Measurements from ENCODE around the gene LGMN. TPM values are rescaled to one million over a fixed set of nuclear protein-coding genes. Genes with fewer than 3 reads are reported as not detected.
"Not testable (repeated sequence)": the region's sequence is repeated elsewhere in the genome, so short reads cannot be mapped to it uniquely, and the experiment has no call there.

Gene LGMN
- total RNA-seq, 1 experiment from 2014 or later = 20.0 TPM

DNA sequence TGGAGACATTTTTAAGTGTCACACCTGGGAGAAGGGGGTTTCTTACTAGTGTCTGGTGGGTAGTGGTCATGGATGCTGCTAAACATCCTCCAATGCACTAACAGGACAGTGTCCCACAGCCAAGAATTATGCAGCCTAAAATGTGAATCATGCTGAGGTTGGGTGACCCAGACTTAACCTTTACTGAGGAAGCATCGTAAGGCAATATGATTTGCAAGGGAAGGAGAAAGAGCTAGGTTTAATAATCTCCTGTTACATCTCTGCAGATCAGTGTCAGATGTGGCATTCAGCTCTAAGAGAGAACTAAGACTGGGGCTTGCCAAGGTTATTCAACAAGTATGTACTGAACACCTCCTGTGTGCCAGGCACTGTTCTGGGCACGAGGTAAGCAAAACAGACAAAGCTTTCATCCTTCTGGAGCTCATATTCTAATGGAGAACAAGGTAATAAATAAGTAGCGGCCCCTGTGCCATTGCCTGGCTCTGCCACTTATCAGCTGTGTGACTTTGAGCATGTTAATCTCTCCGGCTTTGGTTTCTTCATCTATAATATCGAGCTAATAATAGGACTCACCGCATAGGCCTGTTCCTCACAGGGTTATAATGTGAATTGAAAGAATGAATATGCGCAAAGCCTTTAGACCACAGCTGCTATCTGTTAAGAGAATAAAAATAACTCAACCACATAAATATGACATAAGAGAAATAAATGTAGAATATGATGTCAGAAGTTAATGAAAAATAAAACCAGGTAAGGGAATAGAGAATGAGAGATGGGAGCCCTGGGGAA is 32.2 kb upstream of the LGMN start:
- TF ChIP-seq, protein P1, sequence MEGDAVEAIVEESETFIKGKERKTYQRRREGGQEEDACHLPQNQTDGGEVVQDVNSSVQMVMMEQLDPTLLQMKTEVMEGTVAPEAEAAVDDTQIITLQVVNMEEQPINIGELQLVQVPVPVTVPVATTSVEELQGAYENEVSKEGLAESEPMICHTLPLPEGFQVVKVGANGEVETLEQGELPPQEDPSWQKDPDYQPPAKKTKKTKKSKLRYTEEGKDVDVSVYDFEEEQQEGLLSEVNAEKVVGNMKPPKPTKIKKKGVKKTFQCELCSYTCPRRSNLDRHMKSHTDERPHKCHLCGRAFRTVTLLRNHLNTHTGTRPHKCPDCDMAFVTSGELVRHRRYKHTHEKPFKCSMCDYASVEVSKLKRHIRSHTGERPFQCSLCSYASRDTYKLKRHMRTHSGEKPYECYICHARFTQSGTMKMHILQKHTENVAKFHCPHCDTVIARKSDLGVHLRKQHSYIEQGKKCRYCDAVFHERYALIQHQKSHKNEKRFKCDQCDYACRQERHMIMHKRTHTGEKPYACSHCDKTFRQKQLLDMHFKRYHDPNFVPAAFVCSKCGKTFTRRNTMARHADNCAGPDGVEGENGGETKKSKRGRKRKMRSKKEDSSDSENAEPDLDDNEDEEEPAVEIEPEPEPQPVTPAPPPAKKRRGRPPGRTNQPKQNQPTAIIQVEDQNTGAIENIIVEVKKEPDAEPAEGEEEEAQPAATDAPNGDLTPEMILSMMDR (IDR thresholded peaks at IDR 0.05; ENCODE audit: unreplicated experiment) = no peak
- DNase-seq (ENCODE audit: unreplicated experiment) = peak; percentile 8
- BruUV-seq (replicated peaks) = no TSS peak
- H3K27ac Mint-ChIP-seq (ENCODE audit: low read depth, unreplicated experiment) = no peak overlapping the region
- no peaks in the 10 kb centered on the region for H3K27me3 Mint-ChIP-seq (ENCODE audit: insufficient read depth, unreplicated experiment)
- intact Hi-C loops (cut with micrococcal nuclease) = loop anchor here (5.0 kb wide), 1 partner anchor 33 kb away; the partner anchor contains the start of gene LGMN
- ChIA-PET CTCF (interaction anchor here (0.5 to 8.6 kb wide), 6 partner anchors 13 to 645 kb away, joined by 3 to 106 read pairs (median 4); no protein-coding TSS in a partner anchor), POLR2A (no interaction called here)
- no peak overlapping the region for H3K4me3 Mint-ChIP-seq (ENCODE audit: unreplicated experiment)
- no peaks in the 10 kb centered on the region for H3K36me3 Mint-ChIP-seq (ENCODE audit: insufficient read depth, unreplicated experiment)
- peaks cover 4% of the 10 kb centered on the region for H3K4me1 Mint-ChIP-seq (ENCODE audit: insufficient read depth, unreplicated experiment)
- H3K9me3 Mint-ChIP-seq (ENCODE audit: unreplicated experiment) = no peaks in the 10 kb centered on the region

DNA sequence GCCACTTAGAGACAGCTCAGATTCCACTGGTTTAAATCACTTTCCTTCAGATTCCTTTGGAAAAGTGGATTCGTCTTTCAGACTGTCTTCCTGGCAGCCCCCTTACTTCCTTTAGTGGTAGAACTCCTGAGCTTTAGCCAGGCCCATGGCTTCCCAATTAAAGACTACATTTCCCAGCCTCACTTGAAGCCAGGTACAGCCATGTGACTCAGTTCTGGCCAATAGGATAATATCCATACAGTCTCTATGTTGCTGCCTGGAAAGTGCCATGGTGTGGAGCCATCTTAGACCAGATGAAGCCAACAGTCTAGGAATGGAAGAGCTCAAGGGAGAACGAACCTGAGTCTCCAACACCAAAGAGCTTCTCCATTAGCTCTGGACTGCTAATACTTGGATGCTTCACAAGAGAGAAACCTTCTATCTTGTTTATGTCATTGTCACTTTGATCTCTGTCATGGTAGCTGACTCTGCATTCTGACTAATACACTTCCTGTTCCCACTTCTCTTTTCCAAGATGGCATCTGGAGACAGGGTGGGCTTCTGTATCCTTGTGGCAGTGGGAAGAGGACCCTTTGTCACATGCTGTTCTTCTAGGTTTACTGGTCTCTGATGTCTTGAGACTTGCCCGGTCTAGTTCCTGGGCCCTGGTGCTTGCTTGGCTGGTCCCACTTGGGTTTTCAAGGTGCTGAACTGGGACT is 30.6 kb upstream of the LGMN start:
- H3K27me3 Mint-ChIP-seq (ENCODE audit: insufficient read depth, unreplicated experiment); H3K4me1 Mint-ChIP-seq (ENCODE audit: insufficient read depth, unreplicated experiment); DNase-seq (ENCODE audit: unreplicated experiment); intact Hi-C loops (cut with micrococcal nuclease); BruUV-seq (replicated peaks); H3K36me3 Mint-ChIP-seq (ENCODE audit: insufficient read depth, unreplicated experiment); H3K27ac Mint-ChIP-seq (ENCODE audit: low read depth, unreplicated experiment); H3K9me3 Mint-ChIP-seq (ENCODE audit: unreplicated experiment); H3K4me3 Mint-ChIP-seq (ENCODE audit: unreplicated experiment): not testable (repeated sequence)
- POLR2A ChIA-PET = interaction anchor here (0.7 kb wide), 1 partner anchor 215 kb away, joined by 3 read pairs; no protein-coding TSS in a partner anchor
- CTCF ChIA-PET = interaction anchor here (1.1 kb wide), 1 partner anchor 65 kb away, joined by 3 read pairs; no protein-coding TSS in a partner anchor

DNA sequence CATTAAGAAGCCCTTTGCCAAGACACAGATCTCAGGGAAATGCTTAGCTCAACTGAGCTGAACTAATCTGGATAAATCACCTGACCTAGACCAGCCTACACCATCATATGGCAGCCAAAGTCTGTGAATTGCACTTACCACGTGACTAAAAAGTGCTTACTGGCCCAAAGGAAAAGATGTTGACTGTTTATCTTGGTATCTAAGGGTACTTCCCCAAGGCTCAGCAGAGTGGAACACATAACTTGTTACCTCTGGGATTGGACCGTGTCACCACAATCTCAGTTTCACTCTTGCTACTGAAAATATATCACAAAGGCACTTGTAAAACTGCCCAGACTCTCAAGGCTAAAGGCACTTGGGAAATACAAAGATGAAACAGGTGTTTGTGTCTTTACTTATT is 26.9 kb upstream of the LGMN start:
- CTCF ChIA-PET = interaction anchor here (0.6 kb wide), 2 partner anchors 54 to 60 kb away, joined by 4 to 5 read pairs; no protein-coding TSS in a partner anchor
- H3K36me3 Mint-ChIP-seq (ENCODE audit: insufficient read depth, unreplicated experiment); H3K27me3 Mint-ChIP-seq (ENCODE audit: insufficient read depth, unreplicated experiment); POLR2A ChIA-PET; DNase-seq (ENCODE audit: unreplicated experiment); BruUV-seq (replicated peaks); H3K4me3 Mint-ChIP-seq (ENCODE audit: unreplicated experiment); H3K27ac Mint-ChIP-seq (ENCODE audit: low read depth, unreplicated experiment); intact Hi-C loops (cut with micrococcal nuclease); H3K4me1 Mint-ChIP-seq (ENCODE audit: insufficient read depth, unreplicated experiment); H3K9me3 Mint-ChIP-seq (ENCODE audit: unreplicated experiment): not testable (repeated sequence)

DNA sequence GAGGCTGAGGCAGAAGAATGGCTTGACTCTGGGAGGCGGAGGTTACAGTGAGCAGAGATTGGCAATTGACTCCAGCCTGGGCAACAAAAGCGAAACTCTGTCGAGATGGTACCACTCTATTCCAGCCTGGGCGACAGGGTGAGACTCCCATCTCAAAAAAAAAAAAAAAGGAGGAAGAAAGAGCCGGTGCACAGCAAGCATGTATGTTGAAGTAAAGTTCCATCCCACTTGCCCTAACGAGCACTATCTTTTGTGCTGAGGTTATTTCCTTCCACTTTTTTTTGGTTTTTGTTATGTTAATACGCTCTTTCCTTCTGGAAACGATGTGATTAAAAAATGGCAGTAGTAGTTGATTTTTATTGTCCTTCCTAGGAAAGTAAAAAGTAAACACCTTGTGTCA is 26.1 kb upstream of the LGMN start:
- Mint-ChIP-seq H3K27ac (ENCODE audit: low read depth, unreplicated experiment) (no peak overlapping the region), H3K27me3 (ENCODE audit: insufficient read depth, unreplicated experiment) (no peaks in the 10 kb centered on the region), H3K9me3 (ENCODE audit: unreplicated experiment) (no peaks in the 10 kb centered on the region), H3K36me3 (ENCODE audit: insufficient read depth, unreplicated experiment) (no peaks in the 10 kb centered on the region), H3K4me3 (ENCODE audit: unreplicated experiment) (no peak overlapping the region), H3K4me1 (ENCODE audit: insufficient read depth, unreplicated experiment) (no peaks in the 10 kb centered on the region)
- no peak for DNase-seq (ENCODE audit: unreplicated experiment)
- TF ChIP-seq, protein P1 (IDR thresholded peaks at IDR 0.05; ENCODE audit: unreplicated experiment) = no peak
- BruUV-seq (replicated peaks) = no TSS peak
- ChIA-PET POLR2A (no interaction called here), CTCF (no interaction called here)
- intact Hi-C loops (cut with micrococcal nuclease) = no loop called here

GRCh38 chr14:92770484-92770883 is 22.1 kb upstream of the LGMN start:
- TF ChIP-seq, protein P1 (IDR thresholded peaks at IDR 0.05; ENCODE audit: unreplicated experiment) = no peak
- H3K27me3 Mint-ChIP-seq (ENCODE audit: insufficient read depth, unreplicated experiment) = no peaks in the 10 kb centered on the region
- H3K4me1 Mint-ChIP-seq (ENCODE audit: insufficient read depth, unreplicated experiment) = no peaks in the 10 kb centered on the region
- BruUV-seq (replicated peaks) = no TSS peak
- no peak for DNase-seq (ENCODE audit: unreplicated experiment)
- no peak overlapping the region for H3K4me3 Mint-ChIP-seq (ENCODE audit: unreplicated experiment)
- CTCF ChIA-PET = interaction anchor here (0.7 kb wide), 1 partner anchor 259 kb away, joined by 3 read pairs; no protein-coding TSS in a partner anchor
- H3K27ac Mint-ChIP-seq (ENCODE audit: low read depth, unreplicated experiment) = no peak overlapping the region
- intact Hi-C loops (cut with micrococcal nuclease) = no loop called here
- no peaks in the 10 kb centered on the region for H3K36me3 Mint-ChIP-seq (ENCODE audit: insufficient read depth, unreplicated experiment)
- POLR2A ChIA-PET = no interaction called here
- H3K9me3 Mint-ChIP-seq (ENCODE audit: unreplicated experiment) = no peaks in the 10 kb centered on the region
